Bronchial epithelial cell (primary cell): ENCODE data around the gene MGAT4C. TPM values are rescaled to one million over a fixed set of nuclear protein-coding genes. Genes with fewer than 3 reads are reported as not detected.
A peak's percentile ranks its signal among the peaks of the same experiment; 100 is the strongest.
"Not testable (repeated sequence)": the region's sequence is repeated elsewhere in the genome, so short reads cannot be mapped to it uniquely, and the experiment has no call there.

Source experiments
- DNase-seq: peaks from one replicate; pipeline ENCODE4 v3.0.0-alpha.2; 2010; ENCODE audit warnings: low read depth
- FAIRE-seq: peaks from 2 replicates; lab custom pipeline; 2011; peaks lifted over from hg19 to GRCh38; lab: Jason Lieb, UNC
- H3K27me3 ChIP-seq: 2 replicates; pipeline ENCODE4 v1.5.1; 2011; ENCODE audit warnings: low read length; ENCODE audit not compliant: control insufficient read depth, insufficient read depth
- H3K36me3 ChIP-seq: 2 replicates; pipeline ENCODE4 v1.5.1; 2011; ENCODE audit warnings: low read length; ENCODE audit not compliant: control insufficient read depth, insufficient read depth
- H3K4me3 ChIP-seq: 2 replicates; pipeline ENCODE4 v1.5.1; 2011; ENCODE audit warnings: mild to moderate bottlenecking, low read depth, low read length, control low read depth
- total RNA-seq: library from RNA; depleted of rRNA; stranded (reverse); fragments of >200 nt; gene quantifications from 2 replicates; pipeline ENCODE4 v1.2.1, GENCODE V29; 2014
- TF ChIP-seq, protein P1 (sequence below): IDR thresholded peaks from 2 replicates; pipeline ENCODE4 v1.5.1; 2011; ENCODE audit warnings: mild to moderate bottlenecking, moderate library complexity, low read length, control low read depth, inconsistent platforms; ENCODE audit not compliant: insufficient read depth, severe bottlenecking

MGAT4C gene
- total RNA-seq, 1 donor from 2014 or later: 0.26 TPM

GRCh38 chr12:86143162-86143561 is 113.0 kb downstream of the MGAT4C start:
- Histone ChIP-seq H3K4me3 (no peak overlapping the region), H3K27me3 (no peaks in the 10 kb centered on the region), H3K36me3 (no peaks in the 10 kb centered on the region)
- TF ChIP-seq, protein P1, sequence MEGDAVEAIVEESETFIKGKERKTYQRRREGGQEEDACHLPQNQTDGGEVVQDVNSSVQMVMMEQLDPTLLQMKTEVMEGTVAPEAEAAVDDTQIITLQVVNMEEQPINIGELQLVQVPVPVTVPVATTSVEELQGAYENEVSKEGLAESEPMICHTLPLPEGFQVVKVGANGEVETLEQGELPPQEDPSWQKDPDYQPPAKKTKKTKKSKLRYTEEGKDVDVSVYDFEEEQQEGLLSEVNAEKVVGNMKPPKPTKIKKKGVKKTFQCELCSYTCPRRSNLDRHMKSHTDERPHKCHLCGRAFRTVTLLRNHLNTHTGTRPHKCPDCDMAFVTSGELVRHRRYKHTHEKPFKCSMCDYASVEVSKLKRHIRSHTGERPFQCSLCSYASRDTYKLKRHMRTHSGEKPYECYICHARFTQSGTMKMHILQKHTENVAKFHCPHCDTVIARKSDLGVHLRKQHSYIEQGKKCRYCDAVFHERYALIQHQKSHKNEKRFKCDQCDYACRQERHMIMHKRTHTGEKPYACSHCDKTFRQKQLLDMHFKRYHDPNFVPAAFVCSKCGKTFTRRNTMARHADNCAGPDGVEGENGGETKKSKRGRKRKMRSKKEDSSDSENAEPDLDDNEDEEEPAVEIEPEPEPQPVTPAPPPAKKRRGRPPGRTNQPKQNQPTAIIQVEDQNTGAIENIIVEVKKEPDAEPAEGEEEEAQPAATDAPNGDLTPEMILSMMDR: no peak
- FAIRE-seq (no peak), DNase-seq (no peak)

GRCh38 chr12:86139671-86140070 is 116.5 kb downstream of the MGAT4C start:
- Histone ChIP-seq H3K4me3 (no peak overlapping the region), H3K27me3 (no peaks in the 10 kb centered on the region), H3K36me3 (no peaks in the 10 kb centered on the region)
- FAIRE-seq (no peak), DNase-seq (peak; percentile 56)
- TF ChIP-seq, protein P1: no peak

- H3K36me3 ChIP-seq: no peaks in the 10 kb centered on the region
- DNase-seq (no peak), FAIRE-seq (no peak)
- TF ChIP-seq, protein P1: no peak
- no peaks in the 10 kb centered on the region for H3K27me3 ChIP-seq
- no peak overlapping the region for H3K4me3 ChIP-seq
Measured at GRCh38 chr12:86138770-86139169, 117.4 kb downstream of the MGAT4C start.

DNA sequence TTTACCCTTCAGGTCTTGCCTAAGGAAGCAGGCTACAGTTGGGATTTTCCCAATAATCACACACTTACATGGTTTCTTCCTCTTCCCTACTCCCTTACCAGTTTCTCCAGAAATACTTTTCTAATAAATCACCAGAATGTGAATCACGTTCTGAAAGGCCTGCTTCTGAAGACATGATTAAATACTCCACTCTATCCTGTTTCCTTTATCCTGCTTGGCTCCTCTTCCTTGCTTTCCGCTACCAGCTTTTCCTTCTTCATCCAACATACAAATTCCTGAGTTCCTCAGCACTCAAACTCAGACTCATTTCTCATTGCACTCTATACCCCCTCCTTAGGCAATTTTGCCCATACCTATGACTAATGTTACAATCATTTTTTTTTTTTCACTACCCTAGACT is 118.3 kb downstream of the MGAT4C start:
- Histone ChIP-seq H3K27me3 (no peaks in the 10 kb centered on the region), H3K36me3 (no peaks in the 10 kb centered on the region), H3K4me3 (no peak overlapping the region)
- TF ChIP-seq, protein P1: no peak
- FAIRE-seq (no peak), DNase-seq (peak; percentile 97)

- no peak overlapping the region for H3K4me3 ChIP-seq
- no peaks in the 10 kb centered on the region for H3K36me3 ChIP-seq
- FAIRE-seq: no peak
- TF ChIP-seq, protein P1: no peak
- peak; percentile 30 for DNase-seq
- H3K27me3 ChIP-seq: no peaks in the 10 kb centered on the region
Measured at GRCh38 chr12:86134561-86134960, 121.6 kb downstream of the MGAT4C start.

GRCh38 chr12:86126900-86127299 is 129.3 kb downstream of the MGAT4C start:
- H3K27me3 ChIP-seq, H3K36me3 ChIP-seq, FAIRE-seq, H3K4me3 ChIP-seq, DNase-seq: not testable (repeated sequence)
